Muscle of arm (tissue), 12 donors: ENCODE data around the gene SHD. TPM values are rescaled to one million over a fixed set of nuclear protein-coding genes. Genes with fewer than 3 reads are reported as not detected.
"Not testable (repeated sequence)": the region's sequence is repeated elsewhere in the genome, so short reads cannot be mapped to it uniquely, and the experiment has no call there.

Source experiments
- DNase-seq: peaks from one replicate; pipeline ENCODE4 v3.0.0-alpha.2; 2013
- polyA plus RNA-seq, 12 donors: library from polyadenylated mRNA; unstranded; fragments of 120-200 nt; gene quantifications; one replicate each; pipeline ENCODE4 v1.2.1, GENCODE V29; 2013; ENCODE audit not compliant: insufficient read length in 12 of 12

SHD gene
- polyA plus RNA-seq, 12 donors, result 48.5 to 140 (median 91.9) TPM; not detected in 1

DNA sequence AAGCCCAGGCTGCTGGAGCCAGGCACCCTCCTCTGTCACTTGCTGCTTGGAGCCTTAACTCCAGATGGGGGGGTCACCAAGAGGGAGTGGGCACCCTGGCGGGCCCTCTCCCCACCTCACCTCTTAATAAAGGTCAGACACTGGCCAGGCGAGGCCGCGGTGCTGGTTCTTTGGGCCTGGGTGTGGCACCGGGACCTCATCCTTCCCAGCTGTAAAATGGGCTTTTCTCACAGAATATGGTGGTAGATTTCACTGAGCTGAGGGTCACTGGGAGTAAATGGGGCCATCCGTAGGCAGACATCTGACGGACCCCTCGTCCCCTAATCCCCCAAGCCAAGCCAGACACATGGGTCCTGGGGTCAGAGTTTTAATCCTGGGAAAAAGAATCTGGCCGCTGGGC, 44.6 kb downstream of the SHD start:
- no peak for DNase-seq

DNA sequence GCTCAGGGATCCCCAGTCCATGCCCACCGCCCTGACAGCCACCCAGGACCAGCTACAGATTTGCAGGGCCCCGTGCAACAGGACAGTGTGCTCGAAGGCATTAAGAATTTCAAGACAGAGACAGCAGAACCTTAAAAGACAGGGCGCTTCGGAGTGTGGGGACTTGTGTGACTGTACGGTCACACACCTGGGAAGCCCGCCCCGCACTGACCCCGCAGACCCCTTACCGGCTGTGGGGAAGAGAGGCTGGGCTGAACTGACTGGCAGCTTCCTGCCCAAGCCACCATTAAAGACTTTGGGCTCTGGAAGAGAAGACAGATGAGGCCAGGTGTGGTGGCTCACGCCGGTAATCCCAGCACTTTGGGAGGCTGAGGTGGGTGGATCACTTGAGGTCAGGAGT, 45.2 kb downstream of the SHD start:
- DNase-seq, result no peak

DNA sequence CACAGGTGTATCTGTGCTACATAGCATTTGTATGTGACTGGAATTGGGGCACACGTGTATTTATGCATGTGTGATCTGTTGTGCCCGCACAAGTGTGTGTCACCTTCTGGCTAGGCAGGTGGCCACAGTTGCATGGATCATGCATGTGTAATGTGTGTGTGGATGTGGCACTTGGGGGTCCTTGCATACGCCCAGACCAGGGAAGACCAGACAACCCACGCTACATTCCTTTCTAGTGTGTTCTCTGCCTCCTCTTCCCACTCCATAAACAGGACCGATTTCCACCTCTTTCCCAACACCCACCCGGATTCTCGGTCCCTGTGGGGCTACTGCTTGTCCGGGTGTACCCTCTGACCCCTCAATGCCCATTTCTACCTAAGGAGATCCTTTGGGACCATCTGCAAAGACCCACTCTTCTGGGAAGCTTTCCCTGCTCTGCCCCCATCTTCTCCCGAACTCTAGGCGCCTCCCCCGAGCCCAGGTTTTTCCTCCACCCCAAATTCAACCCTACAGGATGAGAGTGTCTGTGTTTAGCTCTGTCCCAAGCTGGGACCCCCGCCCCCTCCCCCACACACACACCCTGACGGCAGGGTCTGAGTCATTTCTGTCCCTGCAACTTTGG, 47.3 kb downstream of the SHD start:
- no peak for DNase-seq

DNA sequence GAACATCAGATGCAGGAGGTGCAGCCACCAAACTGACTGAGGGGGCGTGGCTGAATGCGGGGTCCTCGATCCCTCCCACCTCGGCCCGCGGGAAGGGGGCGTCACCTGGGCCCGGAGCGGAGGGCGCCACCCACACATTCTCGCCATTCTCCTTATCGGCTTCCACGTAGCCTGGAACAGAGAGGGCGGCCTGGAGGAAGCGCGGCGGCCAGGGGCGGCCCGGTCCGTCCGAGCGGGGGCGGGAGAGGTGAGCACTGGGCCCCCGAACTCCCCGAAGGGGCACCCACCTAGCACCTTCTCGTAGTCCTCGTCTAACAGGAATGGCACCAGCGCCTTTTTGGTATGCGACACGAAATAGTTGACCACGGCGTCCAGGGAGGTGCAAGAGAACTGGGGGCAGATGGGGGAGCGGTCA, 47.8 kb downstream of the SHD start:
- no peak for DNase-seq

DNA sequence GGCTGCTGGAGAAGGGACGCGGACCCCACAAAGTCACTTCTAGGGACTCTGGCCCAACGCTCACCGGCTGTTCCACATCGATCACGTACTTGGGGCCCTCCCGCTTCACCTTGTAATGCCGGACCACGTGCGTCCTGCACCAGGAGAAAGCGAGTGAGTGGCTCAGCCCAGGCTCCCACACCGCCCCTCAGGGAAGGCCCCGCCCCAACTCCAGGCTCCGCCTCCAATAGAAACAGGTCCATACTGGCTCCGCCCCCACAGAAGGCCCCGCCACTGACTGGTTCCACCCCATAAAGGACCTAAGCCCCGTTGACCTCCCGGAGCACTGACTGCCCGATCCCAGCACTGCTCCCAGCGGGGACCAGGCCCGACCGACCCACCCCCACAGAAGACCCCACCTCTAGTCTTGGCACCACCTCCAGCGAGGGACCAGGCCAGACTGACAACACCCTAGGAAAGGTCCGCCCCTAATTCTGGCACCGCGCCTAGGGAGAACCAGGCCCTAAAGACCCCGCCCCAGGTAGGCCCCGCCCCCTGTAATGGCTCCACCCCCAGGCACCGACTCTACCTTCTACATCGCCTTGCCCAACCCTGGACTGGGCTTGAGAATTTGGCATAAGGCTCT, 48.3 kb downstream of the SHD start:
- DNase-seq, result no peak

DNA sequence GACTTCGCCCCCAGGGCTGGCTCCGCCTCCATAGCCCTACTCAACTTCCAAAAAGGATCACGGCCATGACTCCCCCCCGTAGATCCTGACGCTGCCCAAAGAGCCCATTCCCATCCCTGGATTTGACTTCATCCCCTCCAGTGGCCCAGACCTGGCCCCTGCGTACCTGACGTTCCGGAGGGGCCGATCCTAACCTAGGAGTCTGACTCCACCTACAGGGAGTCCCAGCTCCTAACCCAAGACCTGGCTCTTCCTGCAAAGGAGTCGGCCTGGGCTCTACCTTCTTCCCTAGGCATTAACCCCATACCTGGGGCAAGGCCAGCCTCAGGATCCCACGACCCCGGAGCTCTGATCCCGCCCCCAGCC, 48.8 kb downstream of the SHD start:
- DNase-seq, result no peak

DNA sequence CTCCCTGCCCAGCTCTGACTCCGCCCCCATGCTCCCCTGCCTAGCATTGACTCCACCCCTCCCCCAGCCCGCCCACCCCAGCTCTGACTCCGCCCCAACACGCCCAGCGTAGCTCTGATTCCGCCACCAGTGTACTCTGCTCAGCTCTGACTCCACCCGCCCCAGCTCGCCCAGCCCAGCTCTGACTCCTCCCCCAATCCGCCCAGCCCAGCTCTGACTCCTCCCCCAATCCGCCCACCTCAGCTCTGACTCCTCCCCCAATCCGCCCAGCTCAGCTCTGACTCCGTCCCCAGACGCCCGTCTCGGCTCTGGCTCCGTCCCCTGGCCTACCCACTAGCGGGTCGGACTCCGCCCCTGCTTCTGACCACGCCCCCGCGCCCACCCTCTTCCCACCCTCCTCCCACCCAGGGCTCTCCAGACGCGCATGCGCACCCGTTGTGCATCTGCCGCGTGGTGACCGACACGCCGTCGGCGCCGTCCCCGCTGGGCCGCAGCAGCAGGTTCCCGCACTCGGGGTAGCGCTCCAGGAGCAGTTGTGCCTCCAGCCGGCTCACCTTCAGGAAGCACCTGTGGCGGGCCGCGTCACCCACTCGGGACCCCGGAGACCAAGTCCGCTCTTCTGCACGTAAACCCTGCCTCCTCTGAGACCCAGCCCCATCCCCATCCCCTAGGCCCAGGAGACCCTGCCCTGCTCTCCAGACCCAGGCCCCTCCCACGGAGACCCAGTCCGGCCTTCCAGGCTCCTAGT, 49.4 kb downstream of the SHD start:
- DNase-seq, result peak; percentile 91

DNA sequence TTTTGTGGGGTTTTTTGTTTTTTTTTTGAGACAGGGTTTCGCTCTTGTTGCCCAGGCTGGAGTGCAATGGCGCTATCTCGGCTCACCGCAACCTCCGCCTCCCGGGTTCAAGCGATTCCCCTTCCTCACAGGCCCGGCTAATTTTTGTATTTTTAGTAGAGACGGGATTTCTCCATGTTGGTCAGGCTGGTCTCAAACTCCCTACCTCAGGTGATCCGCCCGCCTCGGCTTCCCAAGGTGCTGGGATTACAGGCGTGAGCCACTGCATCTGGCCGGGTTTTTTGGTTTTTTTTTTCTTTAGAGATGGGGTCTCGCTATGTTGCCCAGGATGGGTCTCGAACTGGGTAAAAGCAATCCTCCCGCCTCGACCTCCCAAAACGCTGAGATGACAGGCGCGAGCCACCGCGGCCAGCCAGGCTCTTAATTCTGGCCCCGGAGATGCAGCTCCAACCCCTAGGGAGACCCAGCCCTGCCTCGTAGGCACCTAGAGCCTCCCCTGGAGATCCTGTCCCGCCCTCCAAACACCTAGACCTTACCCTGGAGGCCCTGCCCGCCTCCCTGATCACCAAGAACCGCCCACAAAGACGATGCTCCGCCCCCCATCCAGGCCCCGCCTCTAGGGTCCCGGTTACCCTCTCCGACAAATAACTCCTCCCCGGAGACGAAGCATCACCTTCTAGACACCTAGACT, 50.1 kb downstream of the SHD start:
- not testable (repeated sequence) for DNase-seq

DNA sequence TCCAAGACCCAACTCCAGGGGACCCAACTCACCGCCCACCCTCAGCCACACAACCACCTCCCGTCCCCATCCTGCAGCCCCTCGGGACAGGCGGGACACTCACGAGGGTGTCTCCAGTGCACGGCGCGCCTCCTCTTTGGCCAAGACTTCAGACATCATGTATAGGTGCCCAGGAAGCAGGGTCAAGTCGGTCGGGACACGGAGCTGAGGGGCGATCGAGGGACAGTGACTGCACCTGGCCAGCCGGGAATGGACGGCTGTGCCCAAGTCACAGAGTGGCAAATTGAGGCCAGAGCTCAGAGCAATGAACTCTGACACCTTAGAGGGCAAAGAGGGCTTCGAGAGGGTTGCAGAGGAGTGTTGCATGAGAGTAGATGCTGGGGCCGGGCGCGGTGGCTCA, 50.8 kb downstream of the SHD start:
- no peak for DNase-seq

DNA sequence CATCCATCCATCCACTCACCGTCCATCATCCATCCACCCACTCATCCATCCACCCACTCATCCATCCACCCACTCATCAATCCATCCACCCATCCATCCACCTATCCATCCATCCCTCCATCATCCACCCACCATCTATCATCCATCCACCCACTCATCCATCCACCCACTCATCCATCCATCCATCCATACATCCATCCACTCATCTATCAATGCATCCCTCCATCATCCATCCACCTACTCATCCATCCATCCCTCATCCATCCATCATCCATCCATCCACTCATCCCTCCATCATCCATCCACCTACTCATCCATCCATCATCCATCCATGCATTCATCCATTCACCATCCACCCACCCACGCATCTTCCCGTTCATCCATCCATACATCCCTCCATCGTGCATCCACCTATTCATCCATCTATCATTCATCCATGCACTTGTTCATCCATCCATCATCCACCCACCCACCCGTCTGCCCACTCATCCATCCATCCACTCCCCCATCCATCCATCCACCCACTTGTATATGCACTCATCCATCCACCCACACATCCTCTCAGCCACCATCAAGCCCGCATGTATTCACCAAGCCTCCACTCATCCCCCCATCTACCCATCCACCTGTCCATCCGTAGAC, 56.0 kb downstream of the SHD start:
- no peak for DNase-seq

DNA sequence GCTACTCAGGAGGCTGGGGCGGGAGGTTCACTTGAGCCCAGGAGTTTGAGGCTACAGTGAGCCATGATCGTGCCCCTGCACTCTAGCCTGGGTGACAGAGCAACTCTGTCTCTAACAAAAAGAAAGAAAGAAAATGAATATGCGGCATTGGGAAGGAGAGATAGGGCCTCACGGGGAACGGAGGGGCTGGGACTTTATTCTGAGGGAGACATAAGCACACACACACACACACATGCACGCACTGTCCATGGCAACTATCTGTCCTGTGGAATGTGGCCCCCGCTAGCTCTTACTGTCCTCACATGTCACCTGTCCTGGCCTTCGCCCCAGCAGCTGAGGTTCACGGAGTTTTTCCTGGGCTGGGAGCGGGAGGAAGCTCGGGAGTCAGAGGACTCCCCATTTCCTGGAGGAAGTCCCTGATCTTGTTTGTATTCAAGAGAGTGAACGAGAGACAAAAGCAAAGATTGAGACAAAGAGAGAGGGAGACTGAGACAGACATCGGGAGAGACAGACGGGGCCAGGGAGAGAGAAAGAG, 58.9 kb downstream of the SHD start:
- DNase-seq, result no peak

DNA sequence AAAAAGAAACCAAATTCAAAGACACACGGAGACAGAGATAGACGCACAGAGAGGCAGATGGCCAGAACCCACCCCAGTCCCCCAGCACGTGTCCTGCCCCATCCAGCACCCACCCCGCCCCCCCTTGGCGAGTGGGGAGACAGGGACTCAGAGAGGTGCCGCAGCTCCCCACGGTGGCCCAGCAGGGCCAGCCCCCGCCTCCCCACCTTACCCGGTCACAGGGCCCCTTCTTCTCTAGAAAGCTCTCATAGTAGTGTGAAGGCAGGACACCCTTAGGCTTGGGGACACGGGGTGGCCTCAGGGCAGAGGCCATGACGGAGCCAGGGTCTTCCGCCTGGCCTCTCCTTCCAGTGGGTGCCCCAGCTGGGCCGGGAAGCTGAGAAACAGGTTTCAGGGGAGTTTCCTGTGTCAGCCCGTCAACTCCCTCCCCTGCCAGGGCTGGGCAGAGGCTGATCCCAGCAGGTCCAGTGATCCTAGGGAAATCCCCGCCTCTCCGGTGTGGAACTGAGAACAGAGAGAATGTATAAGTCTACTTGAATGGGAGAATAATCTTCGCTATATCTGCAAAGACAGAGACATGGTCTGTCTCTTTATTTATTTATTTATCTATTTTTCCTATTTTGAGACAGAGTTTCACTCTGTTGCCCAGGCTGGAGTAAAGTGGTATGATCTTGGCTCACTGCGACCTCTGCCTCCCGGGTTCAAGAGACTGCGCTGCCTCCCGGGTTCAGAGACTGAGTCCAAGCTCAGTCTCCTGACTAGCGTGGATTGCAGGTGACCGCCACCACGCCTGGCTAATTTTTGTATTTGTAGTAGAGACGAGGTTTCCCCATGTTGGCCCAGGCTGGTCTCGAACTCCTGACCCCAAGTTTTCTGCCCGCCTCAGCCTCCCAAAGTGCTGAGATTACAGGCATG, 59.6 kb downstream of the SHD start, which contains the start of gene STAP2:
TSS of gene STAP2 (minus strand) at position 387 of the 915 bp plus-strand sequence. CDS start at position 313, 74 bp downstream.
- no peak for DNase-seq

Other genes starting within 250 kb of the SHD start
- 10 to 100 TPM in 3 of 12 donors, 1 to 10 TPM in 8, not detected in 1; 5.2 to 29.8 (median 6.7) TPM for gene ZBTB7A, start 212.4 kb upstream of the SHD start, polyA plus RNA-seq
- 100 to 1,000 TPM in 6 of 12 donors, 10 to 100 TPM in 6; 74.0 to 196 (median 100) TPM for gene MAP2K2, start 155.1 kb upstream of the SHD start, polyA plus RNA-seq
- 1 to 10 TPM in 1 of 12 donors, under 1 TPM in 1, not detected in 10; 0.30 to 8.2 TPM for gene CREB3L3, start 125.6 kb upstream of the SHD start, polyA plus RNA-seq
- gene SIRT6, start 96.7 kb upstream of the SHD start, polyA plus RNA-seq, result 10 to 100 TPM in 6 of 12 donors, 1 to 10 TPM in 5, not detected in 1; 7.1 to 22.9 (median 10.4) TPM
- gene ANKRD24, start 96.6 kb upstream of the SHD start, polyA plus RNA-seq, result 1 to 10 TPM in 7 of 12 donors, under 1 TPM in 3, not detected in 2; 0.38 to 2.2 (median 1.4) TPM
- gene EBI3, start 49.7 kb upstream of the SHD start, polyA plus RNA-seq, result 1 to 10 TPM in 1 of 12 donors, under 1 TPM in 9, not detected in 2; 0.34 to 2.4 (median 0.70) TPM
- gene YJU2, start 32.2 kb upstream of the SHD start, polyA plus RNA-seq, result 10 to 100 TPM in 11 of 12 donors, not detected in 1; 10.8 to 19.0 (median 11.9) TPM
- 1 to 10 TPM in 1 of 12 donors, under 1 TPM in 9, not detected in 2; 0.27 to 3.2 (median 0.60) TPM for gene TMIGD2, start 23.1 kb downstream of the SHD start, polyA plus RNA-seq
- gene FSD1, start 25.3 kb downstream of the SHD start, polyA plus RNA-seq, result 10 to 100 TPM in 1 of 12 donors, 1 to 10 TPM in 9, under 1 TPM in 1, not detected in 1; 0.88 to 13.6 (median 2.2) TPM
- 10 to 100 TPM in 2 of 12 donors, 1 to 10 TPM in 8, not detected in 2; 3.5 to 37.7 (median 5.1) TPM for gene STAP2, start 59.6 kb downstream of the SHD start, polyA plus RNA-seq
- 10 to 100 TPM in 10 of 12 donors, not detected in 2; 11.4 to 18.5 (median 13.2) TPM for gene MPND, start 64.3 kb downstream of the SHD start, polyA plus RNA-seq
- 10 to 100 TPM in 11 of 12 donors, not detected in 1; 41.2 to 79.6 (median 56.0) TPM for gene SH3GL1, start 121.3 kb downstream of the SHD start, polyA plus RNA-seq
- 10 to 100 TPM in 10 of 12 donors, 1 to 10 TPM in 1, not detected in 1; 7.8 to 25.9 (median 11.3) TPM for gene CHAF1A, start 123.4 kb downstream of the SHD start, polyA plus RNA-seq
- 100 to 1,000 TPM in 2 of 12 donors, 10 to 100 TPM in 9, not detected in 1; 66.8 to 148 (median 87.8) TPM for gene UBXN6, start 178.5 kb downstream of the SHD start, polyA plus RNA-seq
- 10 to 100 TPM in 11 of 12 donors, not detected in 1; 46.8 to 76.7 (median 51.3) TPM for gene HDGFL2, start 193.0 kb downstream of the SHD start, polyA plus RNA-seq
- 1 to 10 TPM in 10 of 12 donors, under 1 TPM in 1, not detected in 1; 0.88 to 9.1 (median 3.2) TPM for gene PLIN4, start 239.2 kb downstream of the SHD start, polyA plus RNA-seq